Skeletal muscle tissue (tissue), 4 donors: Measurements from ENCODE around the gene AK3. TPM values are rescaled to one million over a fixed set of nuclear protein-coding genes. Genes with fewer than 3 reads are reported as not detected.

ENCODE experiments used
- H3K27ac ChIP-seq: one replicate; pipeline ENCODE4 v1.7.0; 2013; ENCODE audit warnings: mild to moderate bottlenecking, low read depth, low read length, inconsistent platforms
- H3K27me3 ChIP-seq, 3 donors: one replicate each; pipeline ENCODE4 v1.7.0; 2013; ENCODE audit warnings: low read length in 3 of 3; ENCODE audit not compliant: control insufficient read depth in 3 of 3, insufficient read depth in 3 of 3
- H3K36me3 ChIP-seq, 3 donors: one replicate each; pipeline ENCODE4 v1.7.0; 2013; ENCODE audit warnings: low read length in 3 of 3; ENCODE audit not compliant: control insufficient read depth in 3 of 3, insufficient read depth in 3 of 3
- H3K4me1 ChIP-seq, 3 donors: one replicate each; pipeline ENCODE4 v1.7.0; 2013; ENCODE audit warnings: low read length in 3 of 3, mild to moderate bottlenecking in 3 of 3; ENCODE audit not compliant: control insufficient read depth in 3 of 3, insufficient read depth in 3 of 3
- H3K4me3 ChIP-seq, 3 donors: one replicate each; pipeline ENCODE4 v1.7.0; 2013; ENCODE audit warnings: low read length in 3 of 3
- H3K9ac ChIP-seq, 3 donors: one replicate each; pipeline ENCODE4 v1.7.0; 2013; ENCODE audit warnings: low read length in 3 of 3, mild to moderate bottlenecking in 3 of 3, moderate library complexity in 2 of 3, low read depth in 1 of 3
- H3K9me3 ChIP-seq, 3 donors: one replicate each; pipeline ENCODE4 v1.7.0; 2013; ENCODE audit warnings: low read length in 3 of 3; ENCODE audit not compliant: control insufficient read depth in 3 of 3
- total RNA-seq: library from RNA; depleted of rRNA; stranded (reverse); fragments of >200 nt; gene quantifications from one replicate; pipeline ENCODE4 v1.2.3, GENCODE V29; 2014
- donor health status: Osteomylitis.

AK3 gene
- total RNA-seq, 1 donor from 2014 or later, result 18.3 TPM

DNA sequence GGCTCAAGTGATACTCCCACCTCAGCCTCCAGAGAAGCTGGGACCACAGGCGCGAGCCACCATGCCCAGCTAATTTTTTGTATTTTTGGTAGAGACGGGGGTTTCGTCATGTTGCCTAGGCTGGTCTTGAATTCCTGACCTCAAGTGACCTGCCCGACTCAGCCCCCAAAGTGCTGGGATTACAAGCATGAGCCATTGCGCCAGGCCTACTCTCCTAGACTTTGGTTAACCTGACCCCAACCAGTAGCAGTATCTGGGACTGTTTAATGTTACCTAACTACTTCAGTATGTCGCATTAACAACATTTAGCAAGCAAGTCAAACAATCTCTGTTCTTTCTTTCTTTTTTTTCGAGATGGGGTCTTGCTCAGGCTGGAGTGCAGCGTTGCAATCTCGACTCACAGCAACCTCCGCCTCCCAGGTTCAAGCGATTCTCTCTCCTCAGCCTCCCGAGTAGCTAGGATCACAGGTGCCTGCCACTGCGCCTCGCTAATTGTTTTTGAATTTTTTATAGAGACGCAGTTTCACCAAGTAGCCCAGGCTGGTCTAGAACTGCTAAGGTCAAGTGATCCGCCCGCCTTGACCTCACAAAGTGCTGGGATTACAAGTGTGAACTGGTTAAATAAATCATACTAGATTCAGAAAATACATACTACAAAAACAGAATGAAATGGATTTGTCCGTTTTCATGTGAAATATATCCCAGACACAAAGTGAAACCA lies 2.0 kb downstream of the AK3 start:
- Histone ChIP-seq H3K4me3 (peak overlapping the region; percentile 60 to 92 (median 61)), H3K4me1 (peaks cover 2 to 25% (median 19%) of the 10 kb centered on the region in 3 donors), H3K9me3 (no peaks in the 10 kb centered on the region), H3K36me3 (peaks cover 0 to 3% (median 2%) of the 10 kb centered on the region in 3 donors), H3K9ac (peak overlapping the region in 1 of 3 donors; percentile 25), H3K27me3 (no peaks in the 10 kb centered on the region), H3K27ac (no peak overlapping the region)

- no peaks in the 10 kb centered on the region for H3K9me3 ChIP-seq
- H3K27ac ChIP-seq, result no peak overlapping the region
- H3K4me1 ChIP-seq, result peaks cover 0 to 6% (median 5%) of the 10 kb centered on the region in 3 donors
- H3K36me3 ChIP-seq, result peaks cover 0 to 5% (median 2%) of the 10 kb centered on the region in 3 donors
- H3K9ac ChIP-seq, result no peak overlapping the region
- no peak overlapping the region for H3K4me3 ChIP-seq
- no peaks in the 10 kb centered on the region for H3K27me3 ChIP-seq
Observed at GRCh38 chr9:4734150-4734549, 6.9 kb downstream of the AK3 start.

DNA sequence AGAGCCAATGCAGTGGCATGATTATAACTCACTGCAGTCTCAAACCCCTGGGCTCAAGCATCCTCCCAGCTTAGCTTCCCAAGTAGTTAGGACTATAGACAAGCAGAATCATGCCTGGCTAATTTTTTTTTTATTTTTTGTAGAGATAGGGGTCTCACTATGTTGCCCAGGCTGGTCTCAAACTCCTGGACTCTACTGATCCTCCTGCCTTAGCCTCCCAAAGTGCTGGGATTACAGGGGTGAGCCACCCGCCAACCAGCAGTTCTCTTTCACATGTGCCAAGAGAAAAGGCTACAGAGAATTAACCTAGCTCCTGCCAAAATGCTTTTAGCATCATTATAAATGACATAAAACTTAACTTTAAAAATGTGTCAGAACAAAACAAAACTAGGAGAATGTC lies 8.1 kb downstream of the AK3 start:
- Histone ChIP-seq H3K4me1 (peaks cover 0 to 2% (median 0%) of the 10 kb centered on the region in 3 donors), H3K4me3 (no peak overlapping the region), H3K36me3 (peaks cover 0 to 5% (median 0%) of the 10 kb centered on the region in 3 donors), H3K9ac (no peak overlapping the region), H3K27ac (no peak overlapping the region), H3K27me3 (no peaks in the 10 kb centered on the region), H3K9me3 (no peaks in the 10 kb centered on the region)

- Histone ChIP-seq H3K36me3 (no peaks in the 10 kb centered on the region), H3K4me1 (no peaks in the 10 kb centered on the region), H3K9ac (no peak overlapping the region), H3K4me3 (no peak overlapping the region), H3K9me3 (no peaks in the 10 kb centered on the region), H3K27me3 (no peaks in the 10 kb centered on the region), H3K27ac (no peak overlapping the region)
Observed at GRCh38 chr9:4727593-4727992, 13.4 kb downstream of the AK3 start.

- no peak overlapping the region for H3K4me3 ChIP-seq
- no peaks in the 10 kb centered on the region for H3K9me3 ChIP-seq
- H3K9ac ChIP-seq, result no peak overlapping the region
- H3K27ac ChIP-seq, result no peak overlapping the region
- no peaks in the 10 kb centered on the region for H3K27me3 ChIP-seq
- H3K4me1 ChIP-seq, result no peaks in the 10 kb centered on the region
- H3K36me3 ChIP-seq, result peaks cover 4 to 5% (median 4%) of the 10 kb centered on the region in 3 donors
Observed at GRCh38 chr9:4725706-4726442, 15.1 kb downstream of the AK3 start.

DNA sequence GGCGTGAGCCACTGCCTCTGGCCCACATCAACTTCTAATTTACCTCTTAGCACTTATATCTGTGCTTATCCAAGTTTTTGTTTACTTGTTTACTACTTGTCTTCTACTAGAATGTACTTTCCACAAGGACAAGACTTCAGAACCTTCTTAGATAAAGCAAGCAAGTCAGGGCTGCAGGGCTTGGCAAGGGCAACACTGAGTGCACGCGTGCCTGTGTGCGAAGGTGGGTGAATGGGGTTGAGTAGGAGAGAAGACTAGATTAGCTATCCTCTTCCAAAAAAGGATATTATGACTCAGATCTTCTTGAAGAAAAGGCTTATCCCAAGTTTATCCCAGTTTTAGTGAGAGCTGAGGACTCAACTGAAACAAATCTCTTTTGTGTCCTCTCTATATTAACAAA lies 19.3 kb downstream of the AK3 start:
- Histone ChIP-seq H3K27me3 (no peaks in the 10 kb centered on the region), H3K4me1 (peaks cover 2 to 7% (median 5%) of the 10 kb centered on the region in 3 donors), H3K36me3 (peaks cover 19 to 34% (median 25%) of the 10 kb centered on the region in 3 donors), H3K4me3 (no peak overlapping the region), H3K9me3 (no peaks in the 10 kb centered on the region), H3K27ac (no peak overlapping the region), H3K9ac (no peak overlapping the region)

- Histone ChIP-seq H3K4me1 (peaks cover 2 to 7% (median 5%) of the 10 kb centered on the region in 3 donors), H3K9ac (no peak overlapping the region), H3K27ac (no peak overlapping the region), H3K9me3 (no peaks in the 10 kb centered on the region), H3K27me3 (no peaks in the 10 kb centered on the region), H3K36me3 (peaks cover 25 to 48% (median 37%) of the 10 kb centered on the region in 3 donors), H3K4me3 (no peak overlapping the region)
Observed at GRCh38 chr9:4718911-4719310, 22.1 kb downstream of the AK3 start.

DNA sequence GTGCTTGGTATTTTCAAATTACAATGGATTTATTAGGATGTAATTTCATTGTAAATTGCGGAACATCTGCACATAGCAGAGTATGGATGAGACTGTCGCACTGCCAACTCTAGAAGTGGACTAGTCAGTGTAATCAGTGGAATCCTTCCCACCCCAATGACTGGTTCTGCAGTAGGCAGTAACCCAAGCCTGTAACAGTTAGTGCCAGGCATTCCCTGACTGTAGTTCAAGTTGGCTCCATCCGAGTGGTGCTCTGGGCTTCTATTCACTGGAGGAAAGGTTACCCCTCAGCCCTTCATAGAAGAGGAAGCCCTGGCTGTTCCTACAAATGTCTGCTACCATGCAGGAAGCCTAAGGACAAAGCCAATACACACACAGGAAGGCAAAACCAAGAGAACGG lies 23.2 kb downstream of the AK3 start:
- Histone ChIP-seq H3K27ac (no peak overlapping the region), H3K9ac (no peak overlapping the region), H3K9me3 (no peaks in the 10 kb centered on the region), H3K36me3 (peaks cover 25 to 51% (median 37%) of the 10 kb centered on the region in 3 donors), H3K4me1 (peaks cover 2 to 7% (median 5%) of the 10 kb centered on the region in 3 donors), H3K27me3 (no peaks in the 10 kb centered on the region), H3K4me3 (no peak overlapping the region)

GRCh38 chr9:4716163-4716562 lies 24.8 kb downstream of the AK3 start:
- H3K27me3 ChIP-seq, result no peaks in the 10 kb centered on the region
- H3K4me1 ChIP-seq, result peaks cover 2 to 7% (median 5%) of the 10 kb centered on the region in 3 donors
- no peaks in the 10 kb centered on the region for H3K9me3 ChIP-seq
- no peak overlapping the region for H3K27ac ChIP-seq
- H3K9ac ChIP-seq, result no peak overlapping the region
- H3K4me3 ChIP-seq, result no peak overlapping the region
- peaks cover 21 to 51% (median 40%) of the 10 kb centered on the region in 3 donors for H3K36me3 ChIP-seq
